Heart left ventricle (tissue), 13 donors: ENCODE data around the gene COL5A3.

Source experiments
- CTCF ChIP-seq, 12 donors: fragments of 200-600 bp; sonication (generic) in 4 of 12; IDR thresholded peaks; one replicate each; pipeline versions ENCODE4 v1.5.0 to v1.8.0; 2018 to 2022; ENCODE audit warnings: antibody characterized with exemption in 12 of 12, mild to moderate bottlenecking in 5 of 12
- POLR2A ChIP-seq, 2 donors: fragments of 450-650 bp; IDR thresholded peaks; one replicate each; pipeline ENCODE4 v1.6.1; 2017; ENCODE audit warnings: antibody characterized with exemption in 2 of 2, mild to moderate bottlenecking in 2 of 2, moderate library complexity in 2 of 2
- donor health status: ischemic (EF 13 %, LVEDD 7.1; RV severe dilation, severe dysfunction).
- donor health status: DM: no; HTN: yes; CAD: no.
- donor health status: DM: no; HTN: no; CAD: no.
- donor health status: ischemic (EF 25% LVEDD 6.9; RV normal size, moderate dysfunction).
- donor health status: ischemic (EF 25% LVEDD 5.7; RV mildly dilated, moderate dysfunction).
- donor health status: ischemic (EF 35%, LVEDD 5.7; RV mildly dilated, moderate dysfunction).
- donor health status: nonischemic (EF 11% LVEDD 7.7; RV severe dilation, severe dysfunction).
- donor health status: DM: yes; HTN: yes; CAD: no.
- donor health status: PGD.
- donor health status: ischemic (EF 29% LVEDD 5.4; RV normal size, mild dysfunction).
- donor health status: nonischemic (EF 23%, LVEDD 6.1; RV moderate dilation, normal function).

GRCh38 chr19:10010247-10010691, at the start of gene COL5A3:
- no peak for TF ChIP-seq CTCF (IDR thresholded peaks at IDR 0.05)
- TF ChIP-seq POLR2A (IDR thresholded peaks at IDR 0.05) = peak in 1 of 2 donors; percentile 46
